HEK293T (cell line): Measurements from ENCODE around the gene TDRD9.

ENCODE experiments used
- ARNT ChIP-seq: fragments of 450-650 bp; IDR thresholded peaks from 2 replicates; pipeline ENCODE4 v1.6.1; 2017; ENCODE audit warnings: mild to moderate bottlenecking
- ELF4 ChIP-seq: fragments of 450-650 bp; IDR thresholded peaks from 2 replicates; pipeline ENCODE4 v1.6.1; 2017; ENCODE audit warnings: antibody characterized with exemption
- FOXM1 ChIP-seq: fragments of 450-650 bp; IDR thresholded peaks from 2 replicates; pipeline ENCODE4 v1.6.1; 2017; ENCODE audit warnings: mild to moderate bottlenecking, borderline replicate concordance
- HDGF ChIP-seq: fragments of 450-650 bp; IDR thresholded peaks from 2 replicates; pipeline ENCODE4 v1.6.1; 2017; ENCODE audit warnings: antibody characterized with exemption, borderline replicate concordance
- NFRKB ChIP-seq: fragments of 450-650 bp; IDR thresholded peaks from 2 replicates; pipeline ENCODE4 v1.6.1; 2016; ENCODE audit warnings: mild to moderate bottlenecking, moderate library complexity
- PKNOX1 ChIP-seq: fragments of 450-650 bp; IDR thresholded peaks from 2 replicates; pipeline ENCODE4 v1.6.1; 2016
- SP1 ChIP-seq: fragments of 450-650 bp; IDR thresholded peaks from 2 replicates; pipeline ENCODE4 v1.6.1; 2017
- SUZ12 ChIP-seq: fragments of 450-650 bp; IDR thresholded peaks from 2 replicates; pipeline ENCODE4 v1.6.1; 2016; ENCODE audit warnings: mild to moderate bottlenecking
- TARDBP ChIP-seq: fragments of 450-650 bp; IDR thresholded peaks from 2 replicates; pipeline ENCODE4 v1.6.1; 2016

GRCh38 chr14:103925316-103925715, 2.9 kb upstream of the TDRD9 start:
- TF ChIP-seq HDGF, result no peak
- TF ChIP-seq SP1, result no peak
- TF ChIP-seq PKNOX1, result no peak
- no peak for TF ChIP-seq ARNT
- TF ChIP-seq SUZ12, result no peak
- TF ChIP-seq ELF4, result no peak
- no peak for TF ChIP-seq TARDBP
- no peak for TF ChIP-seq FOXM1
- no peak for TF ChIP-seq NFRKB
